Duodenal mucosa (tissue), 2 donors: ENCODE results near the gene TRIM9.
"Not testable (repeated sequence)": the region's sequence is repeated elsewhere in the genome, so short reads cannot be mapped to it uniquely, and the experiment has no call there.

ENCODE experiments used
- H3K27ac ChIP-seq: one replicate; pipeline ENCODE4 v1.7.0; 2013; ENCODE audit warnings: low read depth, low read length
- H3K27me3 ChIP-seq, 2 donors: one replicate each; pipeline ENCODE4 v1.7.0; 2013; ENCODE audit warnings: low read length in 2 of 2, control low read depth in 1 of 2; ENCODE audit not compliant: insufficient read depth in 2 of 2, control insufficient read depth in 1 of 2
- H3K36me3 ChIP-seq, 2 donors: one replicate each; pipeline ENCODE4 v1.7.0; 2013; ENCODE audit warnings: low read length in 2 of 2, control low read depth in 1 of 2; ENCODE audit not compliant: insufficient read depth in 2 of 2, control insufficient read depth in 1 of 2
- H3K4me1 ChIP-seq, 2 donors: one replicate each; pipeline ENCODE4 v1.7.0; 2013; ENCODE audit warnings: low read length in 2 of 2, control low read depth in 1 of 2; ENCODE audit not compliant: insufficient read depth in 2 of 2, control insufficient read depth in 1 of 2
- H3K4me3 ChIP-seq, 2 donors: one replicate each; pipeline ENCODE4 v1.7.0; 2013; ENCODE audit warnings: low read length in 2 of 2, low read depth in 1 of 2
- H3K9ac ChIP-seq, 2 donors: one replicate each; pipeline ENCODE4 v1.7.0; 2013; ENCODE audit warnings: low read length in 2 of 2, low read depth in 1 of 2
- H3K9me3 ChIP-seq, 2 donors: one replicate each; pipeline ENCODE4 v1.7.0; 2013; ENCODE audit warnings: low read length in 2 of 2, control low read depth in 1 of 2; ENCODE audit not compliant: control insufficient read depth in 1 of 2

Gene TRIM9

DNA sequence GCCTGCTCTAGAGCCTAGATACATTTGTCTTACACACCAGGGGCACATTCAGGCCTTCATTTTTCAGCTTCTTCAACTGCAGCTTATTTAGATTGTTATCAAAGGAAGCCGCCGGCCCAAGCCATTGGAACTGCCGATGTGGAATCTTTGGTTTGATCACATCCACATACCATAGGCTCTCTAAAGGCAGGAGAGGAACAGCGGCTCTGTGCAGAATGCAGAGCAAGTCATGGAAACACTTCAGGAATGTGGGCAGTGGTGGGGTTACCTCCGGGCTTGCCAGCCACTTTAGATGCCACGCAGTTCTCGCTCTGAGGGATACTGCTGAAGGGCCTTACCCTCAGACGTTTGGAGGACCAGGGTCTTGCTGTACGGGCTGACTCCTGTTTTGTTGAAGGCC is 97.2 kb downstream of the TRIM9 start:
- no peak overlapping the region for H3K9ac ChIP-seq
- no peak overlapping the region for H3K4me3 ChIP-seq
- no peak overlapping the region for H3K27ac ChIP-seq
- no peaks in the 10 kb centered on the region for H3K27me3 ChIP-seq
- no peaks in the 10 kb centered on the region for H3K36me3 ChIP-seq
- no peaks in the 10 kb centered on the region for H3K9me3 ChIP-seq
- H3K4me1 ChIP-seq = no peaks in the 10 kb centered on the region

DNA sequence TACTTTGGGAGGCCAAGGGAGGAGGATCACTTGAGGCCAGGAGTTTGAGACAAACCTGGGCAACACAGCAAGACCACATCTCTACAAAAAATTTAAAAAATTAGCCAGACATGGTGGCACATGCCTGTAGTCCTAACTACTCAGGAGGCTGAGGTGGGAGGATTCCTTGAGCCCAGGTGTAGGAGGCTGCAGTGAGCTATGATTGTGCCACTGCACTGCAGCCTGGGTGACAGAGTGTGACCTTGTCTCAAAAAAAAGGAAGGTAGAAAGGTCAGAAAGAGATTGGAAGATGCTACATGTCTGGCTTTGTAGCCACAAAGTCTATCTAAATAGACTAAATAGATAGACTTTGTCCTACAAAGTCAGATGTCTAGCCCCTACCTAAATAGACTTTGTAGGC is 100.7 kb downstream of the TRIM9 start:
- H3K9ac ChIP-seq, H3K4me1 ChIP-seq, H3K9me3 ChIP-seq, H3K27me3 ChIP-seq, H3K36me3 ChIP-seq, H3K4me3 ChIP-seq, H3K27ac ChIP-seq: not testable (repeated sequence)

DNA sequence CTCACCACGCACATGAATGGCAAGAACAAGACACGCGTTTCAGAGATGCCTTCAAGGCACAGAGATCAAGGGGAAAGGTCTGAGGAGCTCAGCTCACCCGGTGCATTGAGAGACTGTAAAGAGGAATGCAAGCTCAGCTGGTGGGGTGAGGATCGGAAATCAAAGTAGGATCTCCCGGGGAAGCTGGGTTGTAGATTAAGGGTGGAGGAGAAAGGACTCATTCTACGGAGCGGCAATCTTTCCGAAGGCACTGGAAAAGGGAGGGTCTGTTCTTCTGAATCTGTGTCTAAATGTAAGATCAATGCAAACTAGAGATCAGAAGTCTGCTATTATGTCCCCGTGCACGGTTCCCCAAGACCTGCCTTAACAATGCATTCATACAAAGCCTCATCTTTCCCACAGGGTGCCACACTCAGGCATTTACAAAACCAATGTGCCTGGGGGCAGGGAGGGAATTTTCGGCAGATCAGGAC is 109.0 kb downstream of the TRIM9 start:
- Histone ChIP-seq H3K4me1 (no peaks in the 10 kb centered on the region), H3K4me3 (no peak overlapping the region), H3K36me3 (no peaks in the 10 kb centered on the region), H3K27ac (no peak overlapping the region), H3K9me3 (no peaks in the 10 kb centered on the region), H3K9ac (no peak overlapping the region), H3K27me3 (no peaks in the 10 kb centered on the region)

GRCh38 chr14:50985124-50985858 is 109.6 kb downstream of the TRIM9 start:
- Histone ChIP-seq H3K9ac (no peak overlapping the region), H3K9me3 (no peaks in the 10 kb centered on the region), H3K27ac (no peak overlapping the region), H3K27me3 (no peaks in the 10 kb centered on the region), H3K36me3 (no peaks in the 10 kb centered on the region), H3K4me3 (no peak overlapping the region), H3K4me1 (no peaks in the 10 kb centered on the region)

DNA sequence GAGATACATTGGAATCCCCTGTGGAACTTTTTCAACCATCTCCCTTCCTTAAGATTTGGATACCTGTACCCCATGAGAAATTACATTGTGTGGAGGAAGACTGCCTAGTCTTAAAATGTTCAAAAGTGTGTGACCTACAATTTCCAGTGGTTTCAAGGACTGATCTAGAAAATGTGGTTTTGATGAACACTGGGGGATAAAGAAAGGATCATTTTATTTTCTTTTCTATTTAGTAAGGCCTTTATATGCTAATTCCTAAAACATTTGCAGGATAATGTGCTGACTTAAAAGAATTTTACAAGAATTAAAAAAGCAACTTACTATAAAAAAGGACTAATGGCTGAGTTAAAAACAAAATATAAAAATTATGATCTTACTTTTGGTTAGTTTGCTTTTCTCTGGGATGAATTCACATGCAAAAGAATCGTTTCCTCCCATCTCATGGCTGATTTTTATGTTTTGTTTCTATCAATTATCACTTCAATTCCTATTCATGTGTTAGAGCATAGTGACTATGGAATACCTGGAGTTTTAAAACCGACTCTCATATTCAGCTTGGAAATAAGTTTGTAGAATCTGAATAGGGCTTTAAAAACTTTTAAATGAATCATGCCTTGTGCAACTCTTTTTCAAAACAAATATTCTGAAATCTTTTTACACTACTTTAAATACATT is 110.7 kb downstream of the TRIM9 start:
- H3K9ac ChIP-seq = no peak overlapping the region
- H3K36me3 ChIP-seq = no peaks in the 10 kb centered on the region
- H3K27me3 ChIP-seq = no peaks in the 10 kb centered on the region
- H3K4me1 ChIP-seq = no peaks in the 10 kb centered on the region
- H3K9me3 ChIP-seq = no peaks in the 10 kb centered on the region
- H3K4me3 ChIP-seq = no peak overlapping the region
- no peak overlapping the region for H3K27ac ChIP-seq

GRCh38 chr14:50979941-50980850 is 114.7 kb downstream of the TRIM9 start:
- no peak overlapping the region for H3K27ac ChIP-seq
- H3K4me1 ChIP-seq = no peaks in the 10 kb centered on the region
- no peaks in the 10 kb centered on the region for H3K36me3 ChIP-seq
- H3K27me3 ChIP-seq = no peaks in the 10 kb centered on the region
- H3K4me3 ChIP-seq = no peak overlapping the region
- no peaks in the 10 kb centered on the region for H3K9me3 ChIP-seq
- H3K9ac ChIP-seq = no peak overlapping the region

DNA sequence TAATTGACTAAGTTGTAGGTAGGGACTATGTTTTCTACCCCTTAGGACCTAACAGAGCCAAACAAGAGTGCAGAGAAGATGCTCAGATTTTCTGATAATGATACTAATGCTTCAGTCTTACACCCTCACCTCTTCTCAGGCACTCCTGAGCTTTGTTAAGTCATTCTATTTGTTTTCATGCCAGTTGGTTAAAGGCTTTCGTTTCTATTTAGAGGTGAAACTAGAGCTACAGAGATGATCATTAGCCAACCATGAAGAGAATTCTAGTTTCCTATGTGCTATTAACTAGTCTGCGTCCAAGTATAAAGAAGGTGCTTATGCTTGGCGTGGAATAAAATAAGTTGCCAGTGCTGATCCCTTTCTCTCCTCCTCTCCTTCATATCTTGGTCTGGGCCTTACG is 116.0 kb downstream of the TRIM9 start:
- Histone ChIP-seq H3K27ac (no peak overlapping the region), H3K27me3 (no peaks in the 10 kb centered on the region), H3K9me3 (no peaks in the 10 kb centered on the region), H3K4me3 (no peak overlapping the region), H3K9ac (no peak overlapping the region), H3K4me1 (no peaks in the 10 kb centered on the region), H3K36me3 (no peaks in the 10 kb centered on the region)

GRCh38 chr14:50978529-50978871 is 116.4 kb downstream of the TRIM9 start:
- Histone ChIP-seq H3K4me3 (peak overlapping the region in 1 of 2 donors; percentile 24), H3K9me3 (no peaks in the 10 kb centered on the region), H3K36me3 (no peaks in the 10 kb centered on the region), H3K27me3 (no peaks in the 10 kb centered on the region), H3K9ac (no peak overlapping the region), H3K27ac (no peak overlapping the region), H3K4me1 (no peaks in the 10 kb centered on the region)

DNA sequence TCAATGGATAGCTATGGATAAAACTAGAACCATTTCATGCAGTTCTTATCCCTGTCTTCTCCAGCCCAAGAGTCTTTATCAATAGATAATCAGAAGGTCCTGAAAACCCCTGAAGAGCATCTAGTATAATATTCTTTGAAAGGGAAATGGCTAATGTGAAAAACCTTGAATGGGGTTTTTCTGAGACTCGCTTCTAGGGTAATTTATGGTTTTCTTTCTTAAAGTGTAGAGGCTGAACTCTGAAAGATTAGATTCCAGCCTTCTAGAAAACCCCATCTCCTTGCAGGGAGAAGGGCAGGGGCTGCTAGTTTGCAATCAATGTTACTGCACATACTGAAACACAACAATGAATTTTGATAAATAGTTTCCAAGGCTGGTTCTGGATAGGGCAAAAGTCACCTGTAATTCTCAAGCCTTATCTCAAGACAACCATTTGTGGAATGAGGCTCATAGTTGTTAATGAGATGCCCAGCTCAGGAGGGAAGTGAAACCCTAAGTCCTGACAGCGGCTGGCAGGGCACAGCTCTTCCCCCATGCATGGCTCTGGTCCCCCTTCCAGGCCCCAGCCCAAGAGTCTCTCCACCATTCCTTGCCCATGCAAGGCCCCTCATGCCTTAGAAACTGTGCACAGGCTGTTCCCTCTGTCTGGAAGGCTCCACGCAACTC is 116.9 kb downstream of the TRIM9 start:
- no peaks in the 10 kb centered on the region for H3K27me3 ChIP-seq
- H3K27ac ChIP-seq = no peak overlapping the region
- no peaks in the 10 kb centered on the region for H3K4me1 ChIP-seq
- no peaks in the 10 kb centered on the region for H3K9me3 ChIP-seq
- no peaks in the 10 kb centered on the region for H3K36me3 ChIP-seq
- H3K9ac ChIP-seq = no peak overlapping the region
- peak overlapping the region in 1 of 2 donors; percentile 24 for H3K4me3 ChIP-seq
